Left lung (tissue), 10 donors: ENCODE results near the gene SLC38A11. TPM values are rescaled to one million over a fixed set of nuclear protein-coding genes. Genes with fewer than 3 reads are reported as not detected.

Source experiments
- ATAC-seq: fragments of 200-7000 bp; cut with Tn5 transposase; one replicate; pipeline ENCODE4 v1.9.1; 2020; ENCODE audit warnings: moderate library complexity
- DNase-seq, 4 donors: peaks; one replicate each; pipeline ENCODE4 v3.0.0-alpha.2; 2013 to 2020
- H3K27ac ChIP-seq, 2 donors: fragments of 200-600 bp; sonication (generic) in 1 of 2; one replicate each; pipeline versions ENCODE4 v1.5.0 to v1.8.0; 2020 to 2021
- H3K27me3 ChIP-seq, 2 donors: fragments of 200-600 bp; sonication (generic) in 1 of 2; one replicate each; pipeline versions ENCODE4 v1.5.0 to v1.8.0; 2020 to 2021
- H3K36me3 ChIP-seq, 2 donors: fragments of 200-600 bp; sonication (generic) in 1 of 2; one replicate each; pipeline versions ENCODE4 v1.5.0 to v1.8.0; 2020 to 2021
- H3K4me1 ChIP-seq, 2 donors: fragments of 200-600 bp; one replicate each; pipeline ENCODE4 v1.8.0; 2021
- H3K4me3 ChIP-seq, 2 donors: fragments of 200-600 bp; sonication (generic) in 1 of 2; one replicate each; pipeline versions ENCODE4 v1.5.0 to v1.8.0; 2020 to 2021; ENCODE audit warnings: mild to moderate bottlenecking in 1 of 2
- H3K9me3 ChIP-seq, 2 donors: fragments of 200-600 bp; sonication (generic) in 1 of 2; one replicate each; pipeline versions ENCODE4 v1.5.0 to v1.8.0; 2020 to 2021
- intact Hi-C, 2 donors: fragments of 100-400 bp; cut with DNase I; formaldehyde crosslinking; loops; one replicate each; pipeline versions ENCODE4 v1.11.2 to v1.14.2; 2022
- polyA plus RNA-seq, 6 donors: library from polyadenylated mRNA; unstranded; fragments of 120-200 nt; gene quantifications; one replicate each; pipeline ENCODE4 v1.2.1, GENCODE V29; 2013; ENCODE audit not compliant: insufficient read length in 6 of 6
- total RNA-seq, 2 donors: library from RNA; stranded (reverse); fragmentation: NEBNext Ultra II Directional; extraction: Animal tissue kit (Norgen Biotek cat#: 25700); gene quantifications; one replicate each; pipeline ENCODE4 v1.2.1, GENCODE V29; 2021
- TF ChIP-seq, protein P1 (sequence below), 2 donors: fragments of 200-600 bp; sonication (generic) in 1 of 2; IDR thresholded peaks; one replicate each; pipeline versions ENCODE4 v1.5.0 to v1.8.0; 2021; ENCODE audit warnings: antibody characterized with exemption in 2 of 2
- donor health status: DM: no; HTN: yes; CAD: no.
- donor health status: DM: no; HTN: no; CAD: no.

Gene SLC38A11
- total and polyA plus RNA-seq, 8 donors = 0.29 to 3.6 (median 1.6) TPM

DNA sequence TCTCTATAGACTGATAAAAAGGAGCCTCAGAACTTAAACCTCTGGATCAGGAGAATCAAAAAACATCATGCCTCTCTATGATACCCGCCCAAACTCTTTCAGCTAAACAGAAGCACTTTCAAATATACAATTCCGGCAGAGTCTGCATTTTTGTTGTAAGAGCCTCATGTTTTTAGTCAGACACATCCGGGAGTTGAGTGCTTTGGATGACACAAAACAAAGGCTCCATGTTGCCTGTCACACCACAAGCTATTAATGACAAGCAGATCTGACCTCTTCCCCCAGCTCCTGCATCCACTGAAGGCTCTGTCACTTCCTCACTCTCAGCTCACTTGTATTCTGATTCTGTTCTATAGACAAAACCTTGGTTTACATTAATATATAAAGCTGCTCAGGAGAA lies 33.2 kb downstream of the SLC38A11 start:
- H3K4me1 ChIP-seq = no peaks in the 10 kb centered on the region
- TF ChIP-seq, protein P1, sequence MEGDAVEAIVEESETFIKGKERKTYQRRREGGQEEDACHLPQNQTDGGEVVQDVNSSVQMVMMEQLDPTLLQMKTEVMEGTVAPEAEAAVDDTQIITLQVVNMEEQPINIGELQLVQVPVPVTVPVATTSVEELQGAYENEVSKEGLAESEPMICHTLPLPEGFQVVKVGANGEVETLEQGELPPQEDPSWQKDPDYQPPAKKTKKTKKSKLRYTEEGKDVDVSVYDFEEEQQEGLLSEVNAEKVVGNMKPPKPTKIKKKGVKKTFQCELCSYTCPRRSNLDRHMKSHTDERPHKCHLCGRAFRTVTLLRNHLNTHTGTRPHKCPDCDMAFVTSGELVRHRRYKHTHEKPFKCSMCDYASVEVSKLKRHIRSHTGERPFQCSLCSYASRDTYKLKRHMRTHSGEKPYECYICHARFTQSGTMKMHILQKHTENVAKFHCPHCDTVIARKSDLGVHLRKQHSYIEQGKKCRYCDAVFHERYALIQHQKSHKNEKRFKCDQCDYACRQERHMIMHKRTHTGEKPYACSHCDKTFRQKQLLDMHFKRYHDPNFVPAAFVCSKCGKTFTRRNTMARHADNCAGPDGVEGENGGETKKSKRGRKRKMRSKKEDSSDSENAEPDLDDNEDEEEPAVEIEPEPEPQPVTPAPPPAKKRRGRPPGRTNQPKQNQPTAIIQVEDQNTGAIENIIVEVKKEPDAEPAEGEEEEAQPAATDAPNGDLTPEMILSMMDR (IDR thresholded peaks at IDR 0.05) = no peak
- H3K27ac ChIP-seq = no peak overlapping the region
- H3K9me3 ChIP-seq = no peaks in the 10 kb centered on the region
- no peaks in the 10 kb centered on the region for H3K36me3 ChIP-seq
- ATAC-seq = no peak
- no peaks in the 10 kb centered on the region for H3K27me3 ChIP-seq
- no peak for DNase-seq
- intact Hi-C loops = no loop called here
- H3K4me3 ChIP-seq = no peak overlapping the region

- TF ChIP-seq, protein P1 (IDR thresholded peaks at IDR 0.05) = no peak
- Histone ChIP-seq H3K4me1 (no peaks in the 10 kb centered on the region), H3K4me3 (no peak overlapping the region), H3K36me3 (no peaks in the 10 kb centered on the region), H3K27ac (no peak overlapping the region), H3K9me3 (no peaks in the 10 kb centered on the region), H3K27me3 (no peaks in the 10 kb centered on the region)
- DNase-seq = no peak
- intact Hi-C loops = no loop called here
- ATAC-seq = peak; percentile 58
Measured at GRCh38 chr2:164920430-164920829, 34.9 kb downstream of the SLC38A11 start.

- H3K27ac ChIP-seq = no peak overlapping the region
- DNase-seq (peak in 2 of 4 donors; percentile 41 to 54), ATAC-seq (peak; percentile 71)
- H3K4me3 ChIP-seq = no peak overlapping the region
- H3K4me1 ChIP-seq = peaks cover 0 to 14% of the 10 kb centered on the region in 2 donors
- no peaks in the 10 kb centered on the region for H3K9me3 ChIP-seq
- intact Hi-C loops = loop anchor here in 1 of 2 donors (10.0 kb wide), 1 partner anchor 183 kb away; no protein-coding TSS in a partner anchor
- H3K36me3 ChIP-seq = no peaks in the 10 kb centered on the region
- H3K27me3 ChIP-seq = no peaks in the 10 kb centered on the region
- TF ChIP-seq, protein P1 (IDR thresholded peaks at IDR 0.05) = peak; percentile 15 to 47
Measured at GRCh38 chr2:164917296-164917903, 37.9 kb downstream of the SLC38A11 start.

DNA sequence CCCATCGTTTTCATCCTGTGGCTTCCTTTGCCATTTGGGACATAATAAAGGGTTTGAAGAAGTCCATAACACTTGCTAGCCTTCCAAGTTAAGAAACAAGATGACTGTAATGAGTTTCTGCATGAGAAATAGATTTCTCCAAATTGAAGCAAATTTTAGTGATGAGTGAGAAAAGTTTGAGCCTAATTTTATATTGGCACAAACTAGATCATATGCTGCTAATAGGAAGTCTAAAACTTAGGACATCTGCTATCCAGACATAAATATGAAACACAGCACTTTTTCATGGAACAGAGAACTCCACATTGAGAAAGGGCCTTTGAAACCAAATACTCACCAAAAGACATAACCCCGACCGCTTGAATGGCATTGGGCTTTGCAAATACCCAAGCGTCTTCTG lies 39.8 kb downstream of the SLC38A11 start:
- intact Hi-C loops = loop anchor here in 1 of 2 donors (10.0 kb wide), 1 partner anchor 181 kb away; no protein-coding TSS in a partner anchor
- peaks cover 2 to 29% of the 10 kb centered on the region in 2 donors for H3K4me1 ChIP-seq
- ATAC-seq = no peak

More for the DNA sequence above, 39.8 kb downstream of the SLC38A11 start:
- no peak for DNase-seq
- H3K27ac ChIP-seq = no peak overlapping the region
- TF ChIP-seq, protein P1 (IDR thresholded peaks at IDR 0.05) = no peak
- H3K36me3 ChIP-seq = no peaks in the 10 kb centered on the region
- no peaks in the 10 kb centered on the region for H3K9me3 ChIP-seq
- no peaks in the 10 kb centered on the region for H3K27me3 ChIP-seq
- no peak overlapping the region for H3K4me3 ChIP-seq
